GM12878 (cell line): ENCODE results near the gene MCC. TPM values are rescaled to one million over a fixed set of nuclear protein-coding genes. Genes with fewer than 3 reads are reported as not detected.
A peak's percentile ranks its signal among the peaks of the same experiment; 100 is the strongest.

ENCODE experiments used
- CBFB ChIP-seq: IDR thresholded peaks from 2 replicates; pipeline ENCODE4 v1.6.1; 2016; ENCODE audit warnings: antibody characterized with exemption, low read depth
- CHD4 ChIP-seq: fragments of 200-600 bp; sonication (generic); IDR thresholded peaks from 2 replicates; pipeline ENCODE4 v1.6.1; 2016; ENCODE audit warnings: mild to moderate bottlenecking
- FOS ChIP-seq: IDR thresholded peaks from 3 replicates; pipeline ENCODE4 v1.6.1; 2011; ENCODE audit warnings: borderline replicate concordance; ENCODE audit not compliant: insufficient read length; ENCODE audit errors: extremely low read depth
- HCFC1 ChIP-seq: fragments of 150-350 bp; IDR thresholded peaks from 2 replicates; pipeline ENCODE4 v1.6.1; 2014; ENCODE audit warnings: low read length
- HSF1 ChIP-seq: fragments of 150-350 bp; IDR thresholded peaks from 2 replicates; pipeline ENCODE4 v1.6.1; 2014; ENCODE audit warnings: mild to moderate bottlenecking, low read depth, low read length
- KDM1A ChIP-seq: fragments of 200-600 bp; sonication (generic); IDR thresholded peaks from 2 replicates; pipeline ENCODE4 v1.6.1; 2016; ENCODE audit warnings: borderline replicate concordance
- KLF5 ChIP-seq: fragments of 450-650 bp; IDR thresholded peaks from 2 replicates; pipeline ENCODE4 v1.6.1; 2014; ENCODE audit warnings: mild to moderate bottlenecking; ENCODE audit not compliant: partially characterized antibody
- MEF2B ChIP-seq: fragments of 450-650 bp; IDR thresholded peaks from 2 replicates; pipeline ENCODE4 v1.6.1; 2018; ENCODE audit warnings: mild to moderate bottlenecking, moderate library complexity; ENCODE audit not compliant: partially characterized antibody, poor library complexity, severe bottlenecking
- MYB ChIP-seq: fragments of 150-350 bp; IDR thresholded peaks from 2 replicates; pipeline ENCODE4 v1.6.1; 2014; ENCODE audit warnings: mild to moderate bottlenecking, low read depth, low read length, borderline replicate concordance
- NFYB ChIP-seq: IDR thresholded peaks from 2 replicates; pipeline ENCODE4 v1.6.1; 2011; ENCODE audit warnings: low read depth, mild to moderate bottlenecking, low read length, improper control_type of control experiment, moderate library complexity; ENCODE audit not compliant: insufficient read depth
- NKRF ChIP-seq: fragments of 450-650 bp; conservative IDR thresholded peaks from 2 replicates; pipeline ENCODE4 v1.6.1; 2017; ENCODE audit warnings: mild to moderate bottlenecking, moderate library complexity
- PML ChIP-seq: IDR thresholded peaks from 2 replicates; pipeline ENCODE4 v1.6.1; 2012; ENCODE audit warnings: low read length, inconsistent platforms
- RELA ChIP-seq: fragments of 450-650 bp; IDR thresholded peaks from 2 replicates; pipeline ENCODE4 v1.8.0; 2014; ENCODE audit warnings: borderline replicate concordance; ENCODE audit not compliant: partially characterized antibody
- RUNX3 ChIP-seq: IDR thresholded peaks from 2 replicates; pipeline ENCODE4 v1.6.1; 2012; ENCODE audit warnings: low read length, inconsistent platforms
- SMARCA5 ChIP-seq: fragments of 450-650 bp; IDR thresholded peaks from 2 replicates; pipeline ENCODE4 v1.6.1; 2017; ENCODE audit warnings: mild to moderate bottlenecking
- SP1 ChIP-seq: IDR thresholded peaks from one replicate; pipeline ENCODE4 v1.6.1; 2011; ENCODE audit warnings: low read depth, low read length
- SREBF2 ChIP-seq: IDR thresholded peaks from 2 replicates; pipeline ENCODE4 v1.6.1; 2012; ENCODE audit warnings: mild to moderate bottlenecking, low read length
- STAT3 ChIP-seq: IDR thresholded peaks from 2 replicates; pipeline ENCODE4 v1.6.1; 2011; ENCODE audit warnings: low read depth, low read length, improper control_type of control experiment
- USF1 ChIP-seq: IDR thresholded peaks from 2 replicates; pipeline ENCODE4 v1.6.1; 2011; ENCODE audit warnings: borderline replicate concordance, low read depth, mild to moderate bottlenecking, moderate library complexity, mixed read lengths, low read length; ENCODE audit not compliant: insufficient read depth; ENCODE audit errors: extremely low read length
- WRNIP1 ChIP-seq: IDR thresholded peaks from 2 replicates; pipeline ENCODE4 v1.6.1; 2011; ENCODE audit warnings: low read depth, low read length, improper control_type of control experiment, borderline replicate concordance
- ZBTB33 ChIP-seq: fragments of 450-650 bp; IDR thresholded peaks from 2 replicates; pipeline ENCODE4 v1.6.1; 2017; ENCODE audit warnings: mild to moderate bottlenecking
- ZNF217 ChIP-seq: fragments of 450-650 bp; IDR thresholded peaks from 2 replicates; pipeline ENCODE4 v1.6.1; 2017; ENCODE audit warnings: antibody characterized with exemption, mild to moderate bottlenecking
- ZSCAN29 ChIP-seq: fragments of 450-650 bp; IDR thresholded peaks from 2 replicates; pipeline ENCODE4 v1.6.1; 2017; ENCODE audit warnings: mild to moderate bottlenecking, moderate library complexity
- ZZZ3 ChIP-seq: IDR thresholded peaks from 2 replicates; pipeline ENCODE4 v1.6.1; 2011; ENCODE audit warnings: low read depth; ENCODE audit not compliant: control insufficient read depth, insufficient read length
- polyA plus RNA-seq, 11 experiments: library from polyadenylated mRNA; depleted of rRNA in 4 of 11; unstranded in 6 of 11; stranded (reverse) in 5 of 11; fragments of >200 nt; fragmentation: Nextera tagmentation in 4 of 11; fragmentation: Illumina TruSeq in 1 of 11; extraction: Ambion mirVana in 4 of 11; extraction: Trizol in 1 of 11; gene quantifications; 1 replicate in 1 of 11; 2 replicates in 10 of 11; pipeline versions ENCODE4 v1.2.1 to v1.2.3, GENCODE V29; 2011 to 2016; ENCODE audit warnings: inconsistent platforms in 2 of 11, missing spikeins in 2 of 11, low read depth in 1 of 11
- total RNA-seq, 4 experiments: library from RNA; depleted of rRNA in 3 of 4; stranded (reverse); fragments of >200 nt in 3 of 4; fragmentation: Illumina TruSeq in 1 of 4; extraction: Trizol in 1 of 4; gene quantifications; 2 replicates each; pipeline versions ENCODE4 v1.2.1 to v1.2.3, GENCODE V29; 2013 to 2021

Gene MCC
- total and polyA plus RNA-seq, 10 of the 15 experiments (the other 5 are each of a cell fraction or from before 2014, with no cell fraction given), result 0.03 to 0.86 (median 0.16) TPM

- TF ChIP-seq ZBTB33 (no peak), NFYB (no peak), FOS (no peak), KDM1A (no peak), MYB (no peak), ZZZ3 (no peak), WRNIP1 (no peak), SREBF2 (no peak), STAT3 (no peak), RUNX3 (no peak), PML (no peak), ZNF217 (no peak), ZSCAN29 (no peak), MEF2B (peak; percentile 20), CBFB (no peak), RELA (no peak), NKRF (no peak), SP1 (no peak), USF1 (no peak), HSF1 (no peak), KLF5 (no peak), HCFC1 (no peak), CHD4 (no peak), SMARCA5 (no peak)
- TF ChIP-seq, all 136 proteins: peak for 4
These were observed 109.2 kb downstream of the MCC start (continued) for GRCh38 chr5:113378959-113379541.
